ENCODE results near the gene METTL2B.
"Not testable (repeated sequence)": the region's sequence is repeated elsewhere in the genome, so short reads cannot be mapped to it uniquely, and the experiment has no call there.

DNA sequence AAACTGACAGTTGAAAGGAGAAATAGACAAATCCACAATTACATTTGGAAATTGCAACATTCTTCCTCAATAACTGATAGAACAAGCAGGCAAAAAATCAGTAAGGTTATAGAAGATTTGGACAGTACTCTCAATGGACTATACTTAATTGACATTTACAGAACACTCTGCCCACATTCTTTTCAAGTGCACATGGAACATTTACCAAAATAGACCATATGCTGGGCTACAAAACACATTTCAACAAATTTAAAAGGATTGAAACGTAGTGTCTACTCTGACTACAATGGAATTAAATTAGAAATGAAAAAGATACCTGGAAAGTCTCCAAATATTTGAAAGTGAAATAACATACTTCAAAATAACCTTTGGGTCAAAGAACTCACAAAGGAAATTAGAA is 77.8 kb downstream of the METTL2B start:
- TF ChIP-seq, protein P1, sequence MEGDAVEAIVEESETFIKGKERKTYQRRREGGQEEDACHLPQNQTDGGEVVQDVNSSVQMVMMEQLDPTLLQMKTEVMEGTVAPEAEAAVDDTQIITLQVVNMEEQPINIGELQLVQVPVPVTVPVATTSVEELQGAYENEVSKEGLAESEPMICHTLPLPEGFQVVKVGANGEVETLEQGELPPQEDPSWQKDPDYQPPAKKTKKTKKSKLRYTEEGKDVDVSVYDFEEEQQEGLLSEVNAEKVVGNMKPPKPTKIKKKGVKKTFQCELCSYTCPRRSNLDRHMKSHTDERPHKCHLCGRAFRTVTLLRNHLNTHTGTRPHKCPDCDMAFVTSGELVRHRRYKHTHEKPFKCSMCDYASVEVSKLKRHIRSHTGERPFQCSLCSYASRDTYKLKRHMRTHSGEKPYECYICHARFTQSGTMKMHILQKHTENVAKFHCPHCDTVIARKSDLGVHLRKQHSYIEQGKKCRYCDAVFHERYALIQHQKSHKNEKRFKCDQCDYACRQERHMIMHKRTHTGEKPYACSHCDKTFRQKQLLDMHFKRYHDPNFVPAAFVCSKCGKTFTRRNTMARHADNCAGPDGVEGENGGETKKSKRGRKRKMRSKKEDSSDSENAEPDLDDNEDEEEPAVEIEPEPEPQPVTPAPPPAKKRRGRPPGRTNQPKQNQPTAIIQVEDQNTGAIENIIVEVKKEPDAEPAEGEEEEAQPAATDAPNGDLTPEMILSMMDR (conservative IDR thresholded peaks at IDR 0.05; ENCODE audit: low read length), result not testable (repeated sequence)
- not testable (repeated sequence) for TF ChIP-seq EZH2phosphoT487 (IDR thresholded peaks at IDR 0.05; ENCODE audit: borderline replicate concordance, low read depth, low read length)
